Liver (tissue), 9 donors: ENCODE data around the gene BTAF1. TPM values are rescaled to one million over a fixed set of nuclear protein-coding genes. Genes with fewer than 3 reads are reported as not detected.

Experiments
- DNase-seq: peaks from one replicate; pipeline ENCODE4 v3.0.0-alpha.2; 2017; ENCODE audit warnings: low spot score
- H3K27ac ChIP-seq, 2 donors: one replicate each; pipeline ENCODE4 v1.7.0; 2013; ENCODE audit warnings: inconsistent platforms in 2 of 2, low read length in 2 of 2, control low read depth in 1 of 2, low read depth in 1 of 2, mild to moderate bottlenecking in 1 of 2
- H3K27me3 ChIP-seq, 4 donors: one replicate each; pipeline versions ENCODE4 v1.6.1 to v1.7.0; 2013; ENCODE audit warnings: low read length in 3 of 4, inconsistent platforms in 1 of 4, mild to moderate bottlenecking in 1 of 4, moderate library complexity in 1 of 4; ENCODE audit not compliant: control insufficient read depth in 4 of 4, insufficient read depth in 4 of 4
- H3K36me3 ChIP-seq, 4 donors: one replicate each; pipeline versions ENCODE4 v1.6.1 to v1.7.0; 2013; ENCODE audit warnings: low read length in 3 of 4, mild to moderate bottlenecking in 3 of 4, low read depth in 1 of 4, moderate library complexity in 1 of 4; ENCODE audit not compliant: control insufficient read depth in 4 of 4, insufficient read depth in 3 of 4
- H3K4me1 ChIP-seq, 4 donors: one replicate each; pipeline versions ENCODE4 v1.6.1 to v1.7.0; 2013; ENCODE audit warnings: low read length in 3 of 4, mild to moderate bottlenecking in 3 of 4, moderate library complexity in 1 of 4; ENCODE audit not compliant: control insufficient read depth in 4 of 4, insufficient read depth in 4 of 4
- H3K4me3 ChIP-seq, 3 donors: one replicate each; pipeline versions ENCODE4 v1.6.1 to v1.7.0; 2013; ENCODE audit warnings: low read length in 3 of 3, control low read depth in 1 of 3, low read depth in 1 of 3, mild to moderate bottlenecking in 1 of 3
- H3K9ac ChIP-seq, 2 donors: one replicate each; pipeline ENCODE4 v1.7.0; 2013; ENCODE audit warnings: low read length in 2 of 2, mild to moderate bottlenecking in 2 of 2, moderate library complexity in 2 of 2, control low read depth in 1 of 2, low read depth in 1 of 2
- H3K9me3 ChIP-seq, 4 donors: one replicate each; pipeline versions ENCODE4 v1.6.1 to v1.7.0; 2013; ENCODE audit warnings: low read length in 3 of 4; ENCODE audit not compliant: control insufficient read depth in 4 of 4
- EGR1 ChIP-seq, 2 donors: IDR thresholded peaks; 2 replicates each; pipeline ENCODE4 v1.6.1; 2016 to 2018; ENCODE audit warnings: antibody characterized with exemption in 2 of 2, low read depth in 2 of 2
- FOXA1 ChIP-seq: IDR thresholded peaks from 2 replicates; pipeline ENCODE4 v1.6.1; 2016; ENCODE audit warnings: antibody characterized with exemption
- FOXA2 ChIP-seq: IDR thresholded peaks from 2 replicates; pipeline ENCODE4 v1.6.1; 2016; ENCODE audit warnings: antibody characterized with exemption
- GABPA ChIP-seq, 2 donors: IDR thresholded peaks in 1 of 2; conservative IDR thresholded peaks in 1 of 2; 2 replicates each; pipeline ENCODE4 v1.6.1; 2016; ENCODE audit warnings: antibody characterized with exemption in 2 of 2, mild to moderate bottlenecking in 1 of 2, moderate library complexity in 1 of 2
- HNF4A ChIP-seq, 2 donors: conservative IDR thresholded peaks; 2 replicates each; pipeline ENCODE4 v1.6.1; 2016; ENCODE audit warnings: antibody characterized with exemption in 2 of 2, mild to moderate bottlenecking in 2 of 2
- JUND ChIP-seq, 2 donors: IDR thresholded peaks; 2 replicates each; pipeline ENCODE4 v1.6.1; 2016; ENCODE audit warnings: antibody characterized with exemption in 2 of 2
- NR2F2 ChIP-seq: IDR thresholded peaks from 2 replicates; pipeline ENCODE4 v1.6.1; 2016; ENCODE audit warnings: antibody characterized with exemption
- REST ChIP-seq: IDR thresholded peaks from 2 replicates; pipeline ENCODE4 v1.6.1; 2016; ENCODE audit warnings: antibody characterized with exemption, mild to moderate bottlenecking
- RXRA ChIP-seq, 2 donors: IDR thresholded peaks; 2 replicates each; pipeline ENCODE4 v1.6.1; 2017 to 2018; ENCODE audit warnings: antibody characterized with exemption in 2 of 2, mild to moderate bottlenecking in 1 of 2
- SP1 ChIP-seq: IDR thresholded peaks from 2 replicates; pipeline ENCODE4 v1.6.1; 2018; ENCODE audit warnings: antibody characterized with exemption, mild to moderate bottlenecking
- TAF1 ChIP-seq: conservative IDR thresholded peaks from 2 replicates; pipeline ENCODE4 v1.6.1; 2016; ENCODE audit warnings: antibody characterized with exemption, mild to moderate bottlenecking
- YY1 ChIP-seq: IDR thresholded peaks from 2 replicates; pipeline ENCODE4 v1.6.1; 2016; ENCODE audit warnings: antibody characterized with exemption, mild to moderate bottlenecking
- ZBTB33 ChIP-seq: IDR thresholded peaks from 2 replicates; pipeline ENCODE4 v1.6.1; 2016; ENCODE audit warnings: antibody characterized with exemption
- WGBS: extraction: QIAGEN DNeasy Blood & Tissue Kit; methylation state at CpG from one replicate; pipeline ENCODE4 v1.1.7; 2013; 5-methylcytosine and 5-hydroxymethylcytosine counted together
- polyA plus RNA-seq, 2 donors: library from polyadenylated mRNA; stranded (reverse) in 1 of 2; unstranded in 1 of 2; fragments of 200-250 nt in 1 of 2; fragments of >200 nt in 1 of 2; fragmentation: Nextera tagmentation in 1 of 2; extraction: Ambion mirVana in 1 of 2; gene quantifications; one replicate each; pipeline versions ENCODE4 v1.2.1 to v1.2.3, GENCODE V29; 2013 to 2015
- total RNA-seq, 2 donors: library from RNA; depleted of rRNA; stranded (reverse); fragments of >200 nt; gene quantifications; one replicate each; pipeline ENCODE4 v1.2.3, GENCODE V29; 2014
- TF ChIP-seq, protein P1 (sequence below): IDR thresholded peaks from 2 replicates; pipeline ENCODE4 v1.6.1; 2016; ENCODE audit warnings: antibody characterized with exemption
- TF ChIP-seq, protein P2 (sequence below): IDR thresholded peaks from 2 replicates; pipeline ENCODE4 v1.6.1; 2016; ENCODE audit warnings: antibody characterized with exemption
- donor health status: healthy.
- donor health status: healthy.
- donor health status: healthy.
- donor health status: healthy.
- donor health status: healthy.

The BTAF1 gene
- total and polyA plus RNA-seq, 4 donors: 5.9 to 49.6 (median 18.0) TPM

DNA sequence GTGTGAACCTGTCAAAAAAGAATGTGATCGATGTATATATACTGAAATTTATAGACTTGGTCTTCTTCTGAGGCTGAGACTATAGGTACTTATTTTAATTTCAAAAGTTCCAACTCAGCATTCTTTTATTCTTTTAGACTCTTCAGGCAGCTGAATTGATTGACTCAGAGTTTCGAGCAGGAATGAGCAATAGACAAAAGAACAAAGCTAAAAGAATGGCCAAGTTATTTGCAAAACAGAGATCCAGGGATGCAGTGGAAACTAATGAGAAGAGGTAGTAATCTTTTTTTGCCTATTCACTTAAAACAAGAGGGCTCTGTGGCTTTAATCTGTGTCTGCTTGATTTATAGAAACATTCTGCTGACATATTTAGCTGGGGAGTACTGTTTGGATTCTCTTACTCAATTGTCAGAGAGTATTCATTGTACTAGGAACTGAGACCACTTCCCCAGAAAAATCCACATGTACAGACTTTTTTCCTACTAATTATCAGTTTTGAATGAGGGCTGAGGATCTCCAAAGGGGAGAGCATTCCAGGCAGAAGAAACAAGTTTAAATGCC, 30.1 kb downstream of the BTAF1 start (continued):
- no peak for TF ChIP-seq ZBTB33
- TF ChIP-seq RXRA (IDR thresholded peaks at IDR 0.05): no peak

- Histone ChIP-seq H3K9ac (no peak overlapping the region), H3K4me3 (no peak overlapping the region), H3K27me3 (no peaks in the 10 kb centered on the region), H3K27ac (no peak overlapping the region), H3K36me3 (peaks cover 6 to 60% (median 50%) of the 10 kb centered on the region in 4 donors), H3K4me1 (no peaks in the 10 kb centered on the region), H3K9me3 (no peaks in the 10 kb centered on the region)
- WGBS: 93% methylated on average over 3 of the region's 3 CpGs
- TF ChIP-seq JUND (IDR thresholded peaks at IDR 0.05) (no peak), EGR1 (IDR thresholded peaks at IDR 0.05; ENCODE audit: low read depth in 2 of 2) (no peak), GABPA (IDR thresholded peaks at IDR 0.05 in 1 of 2, conservative IDR thresholded peaks at IDR 0.05 in 1 of 2) (no peak), HNF4A (conservative IDR thresholded peaks at IDR 0.05) (no peak), TAF1 (no peak), NR2F2 (no peak)
- no peak for DNase-seq
These were observed 31.5 kb downstream of the BTAF1 start for GRCh38 chr10:91955114-91955513.

GRCh38 chr10:91957091-91957490, 33.5 kb downstream of the BTAF1 start:
- Histone ChIP-seq H3K27ac (no peak overlapping the region), H3K9me3 (no peaks in the 10 kb centered on the region), H3K36me3 (peaks cover 6 to 64% (median 51%) of the 10 kb centered on the region in 4 donors), H3K9ac (no peak overlapping the region), H3K27me3 (no peaks in the 10 kb centered on the region), H3K4me1 (no peaks in the 10 kb centered on the region), H3K4me3 (no peak overlapping the region)
- WGBS: 93% methylated on average over 1 of the region's 1 CpG
- DNase-seq: no peak
- no peak for TF ChIP-seq ZBTB33
- no peak for TF ChIP-seq HNF4A (conservative IDR thresholded peaks at IDR 0.05)

DNA sequence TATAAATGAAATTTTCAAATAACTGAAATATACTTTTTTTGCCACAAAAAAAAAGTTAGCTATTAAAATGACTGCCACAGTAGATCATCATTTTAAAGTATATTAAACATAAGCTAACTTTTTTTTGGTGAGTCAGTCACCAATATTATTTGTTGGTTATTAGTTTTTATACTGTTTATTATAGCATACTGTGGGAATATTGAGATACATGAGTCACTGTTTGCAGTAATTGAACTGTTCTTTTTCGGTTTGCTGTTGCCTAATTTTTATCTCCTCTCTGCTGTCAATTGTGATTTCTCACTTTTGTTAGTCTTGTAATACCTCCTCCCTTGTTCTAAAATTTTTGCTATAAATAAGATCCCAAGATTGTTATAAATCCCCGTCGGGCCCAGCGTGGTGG, 45.7 kb downstream of the BTAF1 start:
- H3K9me3 ChIP-seq: no peaks in the 10 kb centered on the region
- no peak overlapping the region for H3K27ac ChIP-seq
- DNase-seq: no peak
- H3K4me1 ChIP-seq: no peaks in the 10 kb centered on the region
- WGBS: 94% methylated on average over 4 of the region's 4 CpGs
- H3K4me3 ChIP-seq: no peak overlapping the region
- H3K9ac ChIP-seq: no peak overlapping the region
- no peaks in the 10 kb centered on the region for H3K27me3 ChIP-seq
- peaks cover 1 to 21% (median 16%) of the 10 kb centered on the region in 4 donors for H3K36me3 ChIP-seq
- TF ChIP-seq REST: no peak
- TF ChIP-seq ZBTB33: no peak
- TF ChIP-seq FOXA1: no peak
- no peak for TF ChIP-seq NR2F2
- TF ChIP-seq TAF1: no peak
- TF ChIP-seq SP1: no peak
- TF ChIP-seq FOXA2: no peak
- TF ChIP-seq, protein P1, sequence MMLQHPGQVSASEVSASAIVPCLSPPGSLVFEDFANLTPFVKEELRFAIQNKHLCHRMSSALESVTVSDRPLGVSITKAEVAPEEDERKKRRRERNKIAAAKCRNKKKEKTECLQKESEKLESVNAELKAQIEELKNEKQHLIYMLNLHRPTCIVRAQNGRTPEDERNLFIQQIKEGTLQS: no peak
- TF ChIP-seq RXRA (IDR thresholded peaks at IDR 0.05): no peak
- TF ChIP-seq, protein P2, sequence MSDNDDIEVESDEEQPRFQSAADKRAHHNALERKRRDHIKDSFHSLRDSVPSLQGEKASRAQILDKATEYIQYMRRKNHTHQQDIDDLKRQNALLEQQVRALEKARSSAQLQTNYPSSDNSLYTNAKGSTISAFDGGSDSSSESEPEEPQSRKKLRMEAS: no peak
- no peak for TF ChIP-seq YY1
- TF ChIP-seq EGR1 (IDR thresholded peaks at IDR 0.05; ENCODE audit: low read depth in 2 of 2): no peak
- TF ChIP-seq GABPA (IDR thresholded peaks at IDR 0.05 in 1 of 2, conservative IDR thresholded peaks at IDR 0.05 in 1 of 2): no peak
